ENCODE data around the gene NEK5. TPM values are rescaled to one million over a fixed set of nuclear protein-coding genes. Genes with fewer than 3 reads are reported as not detected.
A peak's percentile ranks its signal among the peaks of the same experiment; 100 is the strongest.

Gene NEK5
- total RNA-seq, 1 donor from 2014 or later: not detected

DNA sequence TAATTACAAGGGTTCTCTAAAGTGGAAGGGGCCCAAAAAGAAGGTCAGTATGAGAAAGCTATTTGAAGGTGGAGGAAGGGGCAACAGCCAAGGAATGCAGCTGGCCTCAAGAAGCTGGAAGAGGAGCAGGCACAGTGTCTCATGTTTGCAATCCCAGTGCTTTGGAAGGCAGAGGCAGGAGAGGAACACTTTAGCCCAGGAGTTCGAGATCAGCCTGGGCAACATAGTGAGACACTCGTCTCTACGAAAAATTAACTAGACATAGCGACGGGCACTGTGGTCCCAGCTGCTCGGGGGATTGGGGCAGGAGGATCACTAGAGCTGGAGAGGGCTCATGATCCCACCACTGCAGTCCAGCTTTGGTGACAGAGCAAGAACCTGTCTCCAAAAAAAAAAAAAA is 31.2 kb upstream of the NEK5 start:
- intact Hi-C loops (cut with DNase I): no loop called here
- Histone ChIP-seq H3K4me3 (peak overlapping the region; percentile 81 to 98), H3K27ac (no peak overlapping the region), H3K27me3 (no peaks in the 10 kb centered on the region), H3K4me1 (peaks cover 0 to 2% of the 10 kb centered on the region in 2 donors), H3K9me3 (no peaks in the 10 kb centered on the region), H3K36me3 (no peaks in the 10 kb centered on the region)
- TF ChIP-seq, protein P1, sequence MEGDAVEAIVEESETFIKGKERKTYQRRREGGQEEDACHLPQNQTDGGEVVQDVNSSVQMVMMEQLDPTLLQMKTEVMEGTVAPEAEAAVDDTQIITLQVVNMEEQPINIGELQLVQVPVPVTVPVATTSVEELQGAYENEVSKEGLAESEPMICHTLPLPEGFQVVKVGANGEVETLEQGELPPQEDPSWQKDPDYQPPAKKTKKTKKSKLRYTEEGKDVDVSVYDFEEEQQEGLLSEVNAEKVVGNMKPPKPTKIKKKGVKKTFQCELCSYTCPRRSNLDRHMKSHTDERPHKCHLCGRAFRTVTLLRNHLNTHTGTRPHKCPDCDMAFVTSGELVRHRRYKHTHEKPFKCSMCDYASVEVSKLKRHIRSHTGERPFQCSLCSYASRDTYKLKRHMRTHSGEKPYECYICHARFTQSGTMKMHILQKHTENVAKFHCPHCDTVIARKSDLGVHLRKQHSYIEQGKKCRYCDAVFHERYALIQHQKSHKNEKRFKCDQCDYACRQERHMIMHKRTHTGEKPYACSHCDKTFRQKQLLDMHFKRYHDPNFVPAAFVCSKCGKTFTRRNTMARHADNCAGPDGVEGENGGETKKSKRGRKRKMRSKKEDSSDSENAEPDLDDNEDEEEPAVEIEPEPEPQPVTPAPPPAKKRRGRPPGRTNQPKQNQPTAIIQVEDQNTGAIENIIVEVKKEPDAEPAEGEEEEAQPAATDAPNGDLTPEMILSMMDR (IDR thresholded peaks at IDR 0.05): no peak
- DNase-seq (ENCODE audit: low spot score in 2 of 2): no peak

DNA sequence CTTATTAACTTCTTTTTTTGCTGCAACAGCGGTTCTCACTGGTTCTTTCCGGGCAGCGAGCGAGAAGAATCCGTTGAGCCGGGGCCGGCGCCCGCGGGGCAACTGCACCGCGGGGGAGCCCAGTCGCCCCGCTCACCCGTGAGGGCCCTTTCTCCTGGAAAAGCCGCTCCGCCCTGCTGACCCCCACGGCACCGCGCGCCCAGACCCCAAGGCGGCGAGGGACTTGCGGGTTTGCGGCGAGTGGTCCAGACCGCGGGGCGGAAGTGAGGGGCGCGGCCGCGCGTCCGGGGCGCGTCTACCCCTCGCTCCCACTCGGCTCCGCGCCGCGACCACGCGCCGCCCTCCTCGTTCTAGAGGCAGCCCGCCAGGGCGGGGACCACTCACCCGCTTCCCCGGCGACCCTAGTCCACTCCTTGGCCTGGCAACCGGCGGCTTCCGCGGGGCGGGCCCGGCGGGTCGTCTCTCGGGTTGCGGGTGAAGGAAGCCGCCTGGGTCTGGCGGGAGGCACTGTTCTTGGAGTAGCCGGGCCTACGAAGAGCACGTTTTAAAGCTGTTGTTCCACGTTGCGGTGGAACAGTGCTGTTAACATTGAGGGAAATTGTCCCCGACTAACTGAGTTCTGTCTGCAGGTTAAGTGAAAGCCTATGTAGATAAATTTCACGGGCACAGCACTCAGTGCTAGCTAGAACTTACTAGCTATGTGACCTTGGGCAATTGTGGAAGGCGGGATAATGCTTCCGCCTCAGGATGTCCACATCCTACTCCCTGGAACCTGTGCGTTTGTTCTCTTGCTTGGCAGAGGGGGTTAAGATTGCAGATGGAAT is 30.5 kb upstream of the NEK5 start, which contains the start of gene NEK3:
NEK3 (minus strand) TSS at position 439 of the 824 bp plus-strand sequence. CDS start 3,406 bp downstream, outside the sequence.
- peaks cover 0 to 2% of the 10 kb centered on the region in 2 donors for H3K4me1 ChIP-seq
- peak; percentile 19 to 82 for DNase-seq (ENCODE audit: low spot score in 2 of 2)
- no peaks in the 10 kb centered on the region for H3K36me3 ChIP-seq
- no peaks in the 10 kb centered on the region for H3K27me3 ChIP-seq
- H3K9me3 ChIP-seq: no peaks in the 10 kb centered on the region
- TF ChIP-seq, protein P1 (IDR thresholded peaks at IDR 0.05): no peak
- H3K4me3 ChIP-seq: peak within 1 kb of the TSS; percentile 81 to 98
- H3K27ac ChIP-seq: peak within 1 kb of the TSS; percentile 88 to 89
- intact Hi-C loops (cut with DNase I): no loop called here

DNA sequence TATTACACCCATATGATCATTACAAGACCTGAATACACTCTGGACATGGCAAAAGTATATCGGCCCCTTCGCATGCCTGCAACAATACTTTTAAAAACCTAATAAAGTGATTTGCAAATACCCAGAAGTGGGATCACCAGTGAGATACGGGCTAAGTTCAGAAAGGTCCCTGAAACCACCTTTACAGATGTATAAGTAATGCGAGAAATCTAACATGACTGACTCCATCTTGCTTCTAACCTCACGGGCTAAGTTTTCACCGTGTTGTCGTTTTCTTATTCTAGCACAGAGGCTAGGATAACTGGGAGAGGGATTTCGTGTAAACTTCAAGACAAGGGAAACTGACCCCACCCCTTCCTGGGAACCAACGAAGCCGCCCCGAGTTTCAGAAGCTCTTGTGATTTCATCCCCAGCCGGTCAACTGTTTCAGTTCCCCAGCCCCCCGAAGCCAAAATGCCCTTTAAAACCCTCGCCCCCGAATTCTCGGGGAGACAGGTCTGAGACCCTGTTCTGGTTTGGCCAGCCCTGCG is 29.8 kb upstream of the NEK5 start:
- no peaks in the 10 kb centered on the region for H3K9me3 ChIP-seq
- peak overlapping the region; percentile 81 to 98 for H3K4me3 ChIP-seq
- peaks cover 0 to 2% of the 10 kb centered on the region in 2 donors for H3K4me1 ChIP-seq
- H3K27me3 ChIP-seq: no peaks in the 10 kb centered on the region
- TF ChIP-seq, protein P1 (IDR thresholded peaks at IDR 0.05): no peak
- peak overlapping the region; percentile 88 to 89 for H3K27ac ChIP-seq
- DNase-seq (ENCODE audit: low spot score in 2 of 2): no peak
- intact Hi-C loops (cut with DNase I): no loop called here
- H3K36me3 ChIP-seq: no peaks in the 10 kb centered on the region

DNA sequence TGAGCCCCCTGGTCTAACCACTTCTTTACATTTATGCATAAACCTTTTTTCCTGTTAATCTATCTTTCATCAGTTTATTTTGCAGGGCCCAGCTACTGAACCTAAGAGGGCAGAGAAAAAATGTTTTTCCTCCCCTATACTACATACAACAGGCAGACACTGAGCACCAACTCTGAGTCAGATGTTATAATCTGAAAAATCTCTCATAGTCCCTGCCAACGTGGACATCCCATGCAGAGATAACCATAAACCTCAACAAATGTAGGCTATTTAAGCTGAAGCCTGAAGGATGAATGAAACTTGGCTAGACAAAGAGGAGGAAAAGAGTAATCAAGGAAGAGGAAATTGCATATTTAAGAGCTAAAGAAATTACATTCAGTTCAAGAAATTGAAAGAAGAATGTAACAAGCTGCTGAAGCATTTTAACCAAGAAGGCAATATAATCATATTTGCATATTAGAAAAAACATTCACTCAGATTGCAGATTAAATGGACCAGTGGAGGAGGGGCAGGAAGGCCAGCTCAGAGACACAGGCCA is 27.9 kb upstream of the NEK5 start:
- DNase-seq (ENCODE audit: low spot score in 2 of 2): no peak
- Histone ChIP-seq H3K4me1 (no peaks in the 10 kb centered on the region), H3K27ac (no peak overlapping the region), H3K9me3 (no peaks in the 10 kb centered on the region), H3K36me3 (peaks cover 0 to 7% of the 10 kb centered on the region in 2 donors), H3K4me3 (no peak overlapping the region), H3K27me3 (no peaks in the 10 kb centered on the region)
- TF ChIP-seq, protein P1 (IDR thresholded peaks at IDR 0.05): no peak
- intact Hi-C loops (cut with DNase I): no loop called here

DNA sequence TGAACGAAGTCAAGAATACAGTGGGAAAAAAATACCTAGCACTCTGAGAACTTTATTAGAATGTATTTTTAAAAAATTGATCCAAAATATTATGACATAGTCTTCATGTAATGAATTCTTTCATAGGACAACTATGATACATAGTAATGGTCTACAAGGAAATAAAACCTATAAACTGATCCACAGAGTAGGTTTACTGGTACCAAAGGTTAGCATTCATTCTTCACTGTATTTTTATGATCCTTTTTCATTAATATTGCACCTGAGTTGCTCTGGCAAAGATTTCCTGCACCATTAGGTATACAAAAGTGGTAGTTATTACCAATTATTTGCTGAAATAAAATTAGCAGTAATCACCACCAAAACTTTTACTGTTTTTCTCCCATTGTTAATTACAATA is 26.3 kb upstream of the NEK5 start:
- Histone ChIP-seq H3K36me3 (peaks cover 4 to 22% of the 10 kb centered on the region in 2 donors), H3K27me3 (no peaks in the 10 kb centered on the region), H3K4me1 (no peaks in the 10 kb centered on the region), H3K27ac (no peak overlapping the region), H3K4me3 (no peak overlapping the region), H3K9me3 (no peaks in the 10 kb centered on the region)
- DNase-seq (ENCODE audit: low spot score in 2 of 2): no peak
- intact Hi-C loops (cut with DNase I): no loop called here
- TF ChIP-seq, protein P1 (IDR thresholded peaks at IDR 0.05): no peak

Data from ascending aorta (tissue), 2 donors.